ENCODE results near the gene MDN1. TPM values are rescaled to one million over a fixed set of nuclear protein-coding genes. Genes with fewer than 3 reads are reported as not detected.

MDN1 gene, protein sequence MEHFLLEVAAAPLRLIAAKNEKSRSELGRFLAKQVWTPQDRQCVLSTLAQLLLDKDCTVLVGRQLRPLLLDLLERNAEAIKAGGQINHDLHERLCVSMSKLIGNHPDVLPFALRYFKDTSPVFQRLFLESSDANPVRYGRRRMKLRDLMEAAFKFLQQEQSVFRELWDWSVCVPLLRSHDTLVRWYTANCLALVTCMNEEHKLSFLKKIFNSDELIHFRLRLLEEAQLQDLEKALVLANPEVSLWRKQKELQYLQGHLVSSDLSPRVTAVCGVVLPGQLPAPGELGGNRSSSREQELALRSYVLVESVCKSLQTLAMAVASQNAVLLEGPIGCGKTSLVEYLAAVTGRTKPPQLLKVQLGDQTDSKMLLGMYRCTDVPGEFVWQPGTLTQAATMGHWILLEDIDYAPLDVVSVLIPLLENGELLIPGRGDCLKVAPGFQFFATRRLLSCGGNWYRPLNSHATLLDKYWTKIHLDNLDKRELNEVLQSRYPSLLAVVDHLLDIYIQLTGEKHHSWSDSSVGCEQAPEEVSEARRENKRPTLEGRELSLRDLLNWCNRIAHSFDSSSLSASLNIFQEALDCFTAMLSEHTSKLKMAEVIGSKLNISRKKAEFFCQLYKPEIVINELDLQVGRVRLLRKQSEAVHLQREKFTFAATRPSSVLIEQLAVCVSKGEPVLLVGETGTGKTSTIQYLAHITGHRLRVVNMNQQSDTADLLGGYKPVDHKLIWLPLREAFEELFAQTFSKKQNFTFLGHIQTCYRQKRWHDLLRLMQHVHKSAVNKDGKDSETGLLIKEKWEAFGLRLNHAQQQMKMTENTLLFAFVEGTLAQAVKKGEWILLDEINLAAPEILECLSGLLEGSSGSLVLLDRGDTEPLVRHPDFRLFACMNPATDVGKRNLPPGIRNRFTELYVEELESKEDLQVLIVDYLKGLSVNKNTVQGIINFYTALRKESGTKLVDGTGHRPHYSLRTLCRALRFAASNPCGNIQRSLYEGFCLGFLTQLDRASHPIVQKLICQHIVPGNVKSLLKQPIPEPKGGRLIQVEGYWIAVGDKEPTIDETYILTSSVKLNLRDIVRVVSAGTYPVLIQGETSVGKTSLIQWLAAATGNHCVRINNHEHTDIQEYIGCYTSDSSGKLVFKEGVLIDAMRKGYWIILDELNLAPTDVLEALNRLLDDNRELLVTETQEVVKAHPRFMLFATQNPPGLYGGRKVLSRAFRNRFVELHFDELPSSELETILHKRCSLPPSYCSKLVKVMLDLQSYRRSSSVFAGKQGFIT (N-terminal part only)
- 10 to 100 TPM; 13.5 to 22.0 (median 17.0) TPM for total RNA-seq

GRCh38 chr6:89819336-89820130, at the start of gene MDN1:
TSS of gene MDN1 (minus strand) at chr6:89819794. CDS start at chr6:89819607, 187 bp downstream.
- Histone ChIP-seq H3K27ac (peak within 1 kb of the TSS; percentile 88 to 99 (median 94)), H3K36me3 (no peaks in the 10 kb centered on the region), H3K4me1 (peaks cover 11 to 23% of the 10 kb centered on the region in 2 donors), H3K9me3 (no peaks in the 10 kb centered on the region), H3K4me3 (peak within 1 kb of the TSS; percentile 72 to 99 (median 94)), H3K27me3 (no peaks in the 10 kb centered on the region)
- peak; percentile 87 to 88 for DNase-seq
- peak; percentile 80 for TF ChIP-seq POLR2A (IDR thresholded peaks at IDR 0.05)
- no peak for TF ChIP-seq CTCF (IDR thresholded peaks at IDR 0.05 in 4 of 5, conservative IDR thresholded peaks at IDR 0.05 in 1 of 5)
- in situ Hi-C loops (cut with MboI; ENCODE audit: low sequenced_read_pairs in 4 of 4) = no loop called here
- peak; percentile 97 to 99 for ATAC-seq
- intact Hi-C loops (cut with DNase I; ENCODE audit: low total_unique reads) = loop anchor here (1.0 to 2.0 kb wide), 2 partner anchors 10 to 181 kb away; partner anchors contain the start of genes CASP8AP2 and LYRM2

GRCh38 chr6:89866024-89866678, 46.6 kb upstream of the MDN1 start:
- in situ Hi-C loops (cut with MboI; ENCODE audit: low sequenced_read_pairs in 4 of 4) = no loop called here
- Histone ChIP-seq H3K27ac (no peak overlapping the region), H3K4me1 (no peaks in the 10 kb centered on the region), H3K36me3 (peaks cover 3 to 74% of the 10 kb centered on the region in 2 donors), H3K4me3 (no peak overlapping the region), H3K9me3 (no peaks in the 10 kb centered on the region), H3K27me3 (no peaks in the 10 kb centered on the region)
- intact Hi-C loops (cut with DNase I; ENCODE audit: low total_unique reads) = no loop called here
- ATAC-seq (no peak), DNase-seq (no peak)
- TF ChIP-seq POLR2A (IDR thresholded peaks at IDR 0.05) (no peak), CTCF (IDR thresholded peaks at IDR 0.05 in 4 of 5, conservative IDR thresholded peaks at IDR 0.05 in 1 of 5) (no peak)

DNA sequence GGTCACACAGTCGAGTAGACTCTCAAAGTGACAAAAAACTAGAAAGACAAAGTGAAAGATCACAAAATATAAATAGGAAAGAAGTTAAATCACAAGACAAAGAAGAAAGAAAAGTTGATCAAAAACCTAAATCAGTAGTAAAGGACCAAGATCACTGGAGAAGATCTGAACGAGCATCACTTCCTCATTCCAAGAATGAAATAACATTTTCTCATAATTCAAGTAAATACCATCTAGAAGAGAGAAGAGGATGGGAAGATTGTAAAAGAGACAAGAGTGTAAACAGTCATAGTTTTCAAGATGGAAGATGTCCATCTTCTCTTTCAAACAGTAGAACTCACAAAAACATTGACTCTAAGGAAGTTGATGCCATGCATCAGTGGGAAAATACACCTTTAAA, 43.1 kb upstream of the MDN1 start:
- Histone ChIP-seq H3K4me3 (no peak overlapping the region), H3K9me3 (no peaks in the 10 kb centered on the region), H3K27ac (no peak overlapping the region), H3K36me3 (peaks cover 3 to 85% of the 10 kb centered on the region in 2 donors), H3K27me3 (no peaks in the 10 kb centered on the region), H3K4me1 (no peaks in the 10 kb centered on the region)
- in situ Hi-C loops (cut with MboI; ENCODE audit: low sequenced_read_pairs in 4 of 4) = no loop called here
- DNase-seq (no peak), ATAC-seq (no peak)
- intact Hi-C loops (cut with DNase I; ENCODE audit: low total_unique reads) = no loop called here
- TF ChIP-seq CTCF (IDR thresholded peaks at IDR 0.05 in 4 of 5, conservative IDR thresholded peaks at IDR 0.05 in 1 of 5) = no peak
- no peak for TF ChIP-seq POLR2A (IDR thresholded peaks at IDR 0.05)

Measured in gastrocnemius medialis (tissue), 4 donors.